ENCODE data around the gene SORCS2. TPM values are rescaled to one million over a fixed set of nuclear protein-coding genes. Genes with fewer than 3 reads are reported as not detected.

SORCS2 gene
- total and polyA plus RNA-seq, 2 of the 13 experiments (the other 11 are each of a cell fraction or from before 2014, with no cell fraction given) = 0.82 to 1.0 TPM

GRCh38 chr4:7630568-7631287 lies 438.4 kb downstream of the SORCS2 start (continued):
- TF ChIP-seq, protein P1, sequence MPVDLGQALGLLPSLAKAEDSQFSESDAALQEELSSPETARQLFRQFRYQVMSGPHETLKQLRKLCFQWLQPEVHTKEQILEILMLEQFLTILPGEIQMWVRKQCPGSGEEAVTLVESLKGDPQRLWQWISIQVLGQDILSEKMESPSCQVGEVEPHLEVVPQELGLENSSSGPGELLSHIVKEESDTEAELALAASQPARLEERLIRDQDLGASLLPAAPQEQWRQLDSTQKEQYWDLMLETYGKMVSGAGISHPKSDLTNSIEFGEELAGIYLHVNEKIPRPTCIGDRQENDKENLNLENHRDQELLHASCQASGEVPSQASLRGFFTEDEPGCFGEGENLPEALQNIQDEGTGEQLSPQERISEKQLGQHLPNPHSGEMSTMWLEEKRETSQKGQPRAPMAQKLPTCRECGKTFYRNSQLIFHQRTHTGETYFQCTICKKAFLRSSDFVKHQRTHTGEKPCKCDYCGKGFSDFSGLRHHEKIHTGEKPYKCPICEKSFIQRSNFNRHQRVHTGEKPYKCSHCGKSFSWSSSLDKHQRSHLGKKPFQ (CRISPR knock-in tag; IDR thresholded peaks at IDR 0.05; ENCODE audit: insufficient replicate concordance) = no peak
- TF ChIP-seq, protein P2, sequence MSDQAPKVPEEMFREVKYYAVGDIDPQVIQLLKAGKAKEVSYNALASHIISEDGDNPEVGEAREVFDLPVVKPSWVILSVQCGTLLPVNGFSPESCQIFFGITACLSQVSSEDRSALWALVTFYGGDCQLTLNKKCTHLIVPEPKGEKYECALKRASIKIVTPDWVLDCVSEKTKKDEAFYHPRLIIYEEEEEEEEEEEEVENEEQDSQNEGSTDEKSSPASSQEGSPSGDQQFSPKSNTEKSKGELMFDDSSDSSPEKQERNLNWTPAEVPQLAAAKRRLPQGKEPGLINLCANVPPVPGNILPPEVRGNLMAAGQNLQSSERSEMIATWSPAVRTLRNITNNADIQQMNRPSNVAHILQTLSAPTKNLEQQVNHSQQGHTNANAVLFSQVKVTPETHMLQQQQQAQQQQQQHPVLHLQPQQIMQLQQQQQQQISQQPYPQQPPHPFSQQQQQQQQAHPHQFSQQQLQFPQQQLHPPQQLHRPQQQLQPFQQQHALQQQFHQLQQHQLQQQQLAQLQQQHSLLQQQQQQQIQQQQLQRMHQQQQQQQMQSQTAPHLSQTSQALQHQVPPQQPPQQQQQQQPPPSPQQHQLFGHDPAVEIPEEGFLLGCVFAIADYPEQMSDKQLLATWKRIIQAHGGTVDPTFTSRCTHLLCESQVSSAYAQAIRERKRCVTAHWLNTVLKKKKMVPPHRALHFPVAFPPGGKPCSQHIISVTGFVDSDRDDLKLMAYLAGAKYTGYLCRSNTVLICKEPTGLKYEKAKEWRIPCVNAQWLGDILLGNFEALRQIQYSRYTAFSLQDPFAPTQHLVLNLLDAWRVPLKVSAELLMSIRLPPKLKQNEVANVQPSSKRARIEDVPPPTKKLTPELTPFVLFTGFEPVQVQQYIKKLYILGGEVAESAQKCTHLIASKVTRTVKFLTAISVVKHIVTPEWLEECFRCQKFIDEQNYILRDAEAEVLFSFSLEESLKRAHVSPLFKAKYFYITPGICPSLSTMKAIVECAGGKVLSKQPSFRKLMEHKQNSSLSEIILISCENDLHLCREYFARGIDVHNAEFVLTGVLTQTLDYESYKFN (CRISPR knock-in tag; conservative IDR thresholded peaks at IDR 0.05) = peak; percentile 53; the same call in 1 of the 2 replicates
- TF ChIP-seq FOXA1 (IDR thresholded peaks at IDR 0.05) (no peak), FOXA1 (CRISPR knock-in tag; IDR thresholded peaks at IDR 0.05) (peak; percentile 18; the same call in 1 of the 2 replicates), TEAD3 (CRISPR knock-in tag; optimal IDR thresholded peaks at IDR 0.05; ENCODE audit: borderline replicate concordance) (peak; percentile 32), ETV5 (CRISPR knock-in tag; IDR thresholded peaks at IDR 0.05; ENCODE audit: borderline replicate concordance) (peak; percentile 56; the same call in 1 of the 2 replicates), HMG20A (CRISPR knock-in tag; IDR thresholded peaks at IDR 0.05; ENCODE audit: borderline replicate concordance) (peak; percentile 37; the same call in 1 of the 2 replicates), NR2F2 (IDR thresholded peaks at IDR 0.05; ENCODE audit: borderline replicate concordance, low read depth) (no peak), GATAD2A (CRISPR knock-in tag; IDR thresholded peaks at IDR 0.05) (0 out of 2 replicates have a peak, but pooled peaks have one; percentile 11), TCF7 (IDR thresholded peaks at IDR 0.05; ENCODE audit: low read depth) (peak; percentile 67; the same call in 1 of the 2 replicates), SP5 (CRISPR knock-in tag; IDR thresholded peaks at IDR 0.05; ENCODE audit: borderline replicate concordance, low read depth) (0 out of 2 replicates have a peak, but pooled peaks have one; percentile 14), NR2F6 (IDR thresholded peaks at IDR 0.05) (no peak), NR2F6 (CRISPR knock-in tag; IDR thresholded peaks at IDR 0.05) (no peak), ZBTB20 (CRISPR knock-in tag; IDR thresholded peaks at IDR 0.05; ENCODE audit: borderline replicate concordance, low read depth) (no peak), PBX3 (CRISPR knock-in tag; IDR thresholded peaks at IDR 0.05; ENCODE audit: borderline replicate concordance) (no peak), ZNF777 (CRISPR knock-in tag; IDR thresholded peaks at IDR 0.05) (no peak), HNF4A (CRISPR knock-in tag; IDR thresholded peaks at IDR 0.05) (no peak), ZFY (CRISPR knock-in tag; IDR thresholded peaks at IDR 0.05) (no peak), ZFP82 (CRISPR knock-in tag; IDR thresholded peaks at IDR 0.05; ENCODE audit: borderline replicate concordance) (no peak), ZNF354B (CRISPR knock-in tag; IDR thresholded peaks at IDR 0.05) (no peak)
- TF ChIP-seq, protein P3, sequence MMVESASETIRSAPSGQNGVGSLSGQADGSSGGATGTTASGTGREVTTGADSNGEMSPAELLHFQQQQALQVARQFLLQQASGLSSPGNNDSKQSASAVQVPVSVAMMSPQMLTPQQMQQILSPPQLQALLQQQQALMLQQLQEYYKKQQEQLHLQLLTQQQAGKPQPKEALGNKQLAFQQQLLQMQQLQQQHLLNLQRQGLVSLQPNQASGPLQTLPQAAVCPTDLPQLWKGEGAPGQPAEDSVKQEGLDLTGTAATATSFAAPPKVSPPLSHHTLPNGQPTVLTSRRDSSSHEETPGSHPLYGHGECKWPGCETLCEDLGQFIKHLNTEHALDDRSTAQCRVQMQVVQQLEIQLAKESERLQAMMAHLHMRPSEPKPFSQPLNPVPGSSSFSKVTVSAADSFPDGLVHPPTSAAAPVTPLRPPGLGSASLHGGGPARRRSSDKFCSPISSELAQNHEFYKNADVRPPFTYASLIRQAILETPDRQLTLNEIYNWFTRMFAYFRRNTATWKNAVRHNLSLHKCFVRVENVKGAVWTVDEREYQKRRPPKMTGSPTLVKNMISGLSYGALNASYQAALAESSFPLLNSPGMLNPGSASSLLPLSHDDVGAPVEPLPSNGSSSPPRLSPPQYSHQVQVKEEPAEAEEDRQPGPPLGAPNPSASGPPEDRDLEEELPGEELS (CRISPR knock-in tag; IDR thresholded peaks at IDR 0.05) = 0 out of 2 replicates have a peak, but pooled peaks have one; percentile 17
- TF ChIP-seq, protein P4, sequence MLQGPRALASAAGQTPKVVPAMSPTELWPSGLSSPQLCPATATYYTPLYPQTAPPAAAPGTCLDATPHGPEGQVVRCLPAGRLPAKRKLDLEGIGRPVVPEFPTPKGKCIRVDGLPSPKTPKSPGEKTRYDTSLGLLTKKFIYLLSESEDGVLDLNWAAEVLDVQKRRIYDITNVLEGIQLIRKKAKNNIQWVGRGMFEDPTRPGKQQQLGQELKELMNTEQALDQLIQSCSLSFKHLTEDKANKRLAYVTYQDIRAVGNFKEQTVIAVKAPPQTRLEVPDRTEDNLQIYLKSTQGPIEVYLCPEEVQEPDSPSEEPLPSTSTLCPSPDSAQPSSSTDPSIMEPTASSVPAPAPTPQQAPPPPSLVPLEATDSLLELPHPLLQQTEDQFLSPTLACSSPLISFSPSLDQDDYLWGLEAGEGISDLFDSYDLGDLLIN (CRISPR knock-in tag; IDR thresholded peaks at IDR 0.05; ENCODE audit: borderline replicate concordance) = no peak
